ENCODE data around the gene SSBP4.

The SSBP4 gene

GRCh38 chr19:18385675-18386542 is 33.3 kb upstream of the SSBP4 start, which contains the start of gene GDF15:
Gene GDF15 (plus strand): TSS chr19:18386158. CDS start chr19:18386190, 32 bp downstream.
- no peak within 1 kb of the TSS for H3K27ac ChIP-seq
- no peaks in the 10 kb centered on the region for H3K79me2 ChIP-seq
- H3K9me3 ChIP-seq (ENCODE audit: control insufficient read depth, low read length), result no peaks in the 10 kb centered on the region
- H2AFZ ChIP-seq, result no peak within 1 kb of the TSS
- H3K36me3 ChIP-seq (ENCODE audit: control insufficient read depth, insufficient read depth, low read length), result no peaks in the 10 kb centered on the region
- H3K4me3 ChIP-seq (ENCODE audit: low read depth, low read length), result no peak within 1 kb of the TSS
- TF ChIP-seq CTCF (IDR thresholded peaks at IDR 0.05), result peak; percentile 10
- no peak within 1 kb of the TSS for H3K4me2 ChIP-seq (ENCODE audit: low read length)
- no peak within 1 kb of the TSS for H3K9ac ChIP-seq
- H3K4me1 ChIP-seq, result peaks cover 7% of the 10 kb centered on the region
- H3K27me3 ChIP-seq (ENCODE audit: control insufficient read depth, insufficient read depth, low read length), result no peaks in the 10 kb centered on the region

- H3K27ac ChIP-seq, result no peak overlapping the region
- no peaks in the 10 kb centered on the region for H3K27me3 ChIP-seq (ENCODE audit: control insufficient read depth, insufficient read depth, low read length)
- no peak overlapping the region for H3K4me3 ChIP-seq (ENCODE audit: low read depth, low read length)
- TF ChIP-seq CTCF (IDR thresholded peaks at IDR 0.05), result no peak
- no peak overlapping the region for H2AFZ ChIP-seq
- H3K4me2 ChIP-seq (ENCODE audit: low read length), result no peak overlapping the region
- peaks cover 7% of the 10 kb centered on the region for H3K4me1 ChIP-seq
- no peak overlapping the region for H3K9ac ChIP-seq
- no peaks in the 10 kb centered on the region for H3K36me3 ChIP-seq (ENCODE audit: control insufficient read depth, insufficient read depth, low read length)
- H3K9me3 ChIP-seq (ENCODE audit: control insufficient read depth, low read length), result no peaks in the 10 kb centered on the region
- H3K79me2 ChIP-seq, result no peaks in the 10 kb centered on the region
These were observed 32.5 kb upstream of the SSBP4 start for GRCh38 chr19:18386543-18387271.

- TF ChIP-seq CTCF (IDR thresholded peaks at IDR 0.05), result peak; percentile 100
- H3K79me2 ChIP-seq, result no peaks in the 10 kb centered on the region
- peak overlapping the region; percentile 93 for H2AFZ ChIP-seq
- no peaks in the 10 kb centered on the region for H3K27me3 ChIP-seq (ENCODE audit: control insufficient read depth, insufficient read depth, low read length)
- H3K4me2 ChIP-seq (ENCODE audit: low read length), result peak overlapping the region; percentile 56
- H3K4me1 ChIP-seq, result peaks cover 7% of the 10 kb centered on the region
- H3K9me3 ChIP-seq (ENCODE audit: control insufficient read depth, low read length), result no peaks in the 10 kb centered on the region
- H3K36me3 ChIP-seq (ENCODE audit: control insufficient read depth, insufficient read depth, low read length), result no peaks in the 10 kb centered on the region
- peak overlapping the region; percentile 25 for H3K4me3 ChIP-seq (ENCODE audit: low read depth, low read length)
- H3K27ac ChIP-seq, result peak overlapping the region; percentile 51
- H3K9ac ChIP-seq, result no peak overlapping the region
These were observed 30.9 kb upstream of the SSBP4 start for GRCh38 chr19:18388100-18388959.

- H2AFZ ChIP-seq, result no peak overlapping the region
- H3K27ac ChIP-seq, result peak overlapping the region; percentile 51
- no peaks in the 10 kb centered on the region for H3K27me3 ChIP-seq (ENCODE audit: control insufficient read depth, insufficient read depth, low read length)
- H3K4me1 ChIP-seq, result peaks cover 7% of the 10 kb centered on the region
- H3K36me3 ChIP-seq (ENCODE audit: control insufficient read depth, insufficient read depth, low read length), result no peaks in the 10 kb centered on the region
- H3K79me2 ChIP-seq, result no peaks in the 10 kb centered on the region
- H3K9ac ChIP-seq, result no peak overlapping the region
- peak overlapping the region; percentile 56 for H3K4me2 ChIP-seq (ENCODE audit: low read length)
- no peaks in the 10 kb centered on the region for H3K9me3 ChIP-seq (ENCODE audit: control insufficient read depth, low read length)
- no peak for TF ChIP-seq CTCF (IDR thresholded peaks at IDR 0.05)
- H3K4me3 ChIP-seq (ENCODE audit: low read depth, low read length), result peak overlapping the region; percentile 25
These were observed 30.1 kb upstream of the SSBP4 start for GRCh38 chr19:18388960-18389725.

Data from parathyroid adenoma (tissue), 2 donors.